WTC11 (cell line): ENCODE data around the gene ATP2A3. TPM values are rescaled to one million over a fixed set of nuclear protein-coding genes. Genes with fewer than 3 reads are reported as not detected.
A peak's percentile ranks its signal among the peaks of the same experiment; 100 is the strongest.

Source experiments
- ATAC-seq: fragments of 200-7000 bp; cut with Tn5 transposase; 2 replicates; pipeline ENCODE4 v1.10.0; 2021; ENCODE audit warnings: mild to moderate bottlenecking, moderate library complexity
- CTCF ChIA-PET: fragments of 300-600 bp; sonication (Branson Sonifier 250); formaldehyde crosslinking; loops from one replicate; lab custom pipeline; 2021; ENCODE audit warnings: antibody characterized with exemption; lab: Charles Lee
- POLR2A ChIA-PET: fragments of 350-600 bp; sonication (Branson Sonifier 250); formaldehyde crosslinking; loops from one replicate; lab custom pipeline; 2021; ENCODE audit warnings: antibody characterized with exemption; lab: Charles Lee
- DNase-seq: peaks from one replicate; pipeline ENCODE4 v3.0.0; 2021; ENCODE audit warnings: low spot score
- H3K27ac Mint-ChIP-seq: 2 replicates; pipeline ENCODE4 v1.8.0; 2021; ENCODE audit warnings: mixed read lengths
- H3K27me3 Mint-ChIP-seq: 2 replicates; pipeline ENCODE4 v1.8.0; 2021; ENCODE audit warnings: low read depth, mild to moderate bottlenecking, moderate library complexity, mixed read lengths
- H3K36me3 Mint-ChIP-seq: 2 replicates; pipeline ENCODE4 v1.8.0; 2021; ENCODE audit warnings: mixed read lengths
- H3K4me1 Mint-ChIP-seq: 2 replicates; pipeline ENCODE4 v1.8.0; 2022; ENCODE audit warnings: mixed read lengths
- H3K4me3 Mint-ChIP-seq: 2 replicates; pipeline ENCODE4 v1.8.0; 2021; ENCODE audit warnings: mild to moderate bottlenecking, moderate library complexity, mixed read lengths
- H3K9me3 Mint-ChIP-seq: 2 replicates; pipeline ENCODE4 v1.8.0; 2021; ENCODE audit warnings: mixed read lengths
- AFF4 ChIP-seq: sonication (generic); formaldehyde crosslinking; IDR thresholded peaks from 2 replicates; pipeline ENCODE4 v1.8.1; 2023; ENCODE audit warnings: mild to moderate bottlenecking, missing genetic modification reagents, borderline replicate concordance
- ATF6 ChIP-seq: sonication (generic); formaldehyde crosslinking; IDR thresholded peaks from 2 replicates; pipeline ENCODE4 v1.8.1; 2023; ENCODE audit warnings: mild to moderate bottlenecking, missing genetic modification reagents
- ELF4 ChIP-seq: sonication (generic); formaldehyde crosslinking; IDR thresholded peaks from 2 replicates; pipeline ENCODE4 v1.8.1; 2022; ENCODE audit warnings: low read depth, mild to moderate bottlenecking, moderate library complexity, missing genetic modification reagents
- FOXP1 ChIP-seq: sonication (generic); formaldehyde crosslinking; IDR thresholded peaks from 2 replicates; pipeline ENCODE4 v1.8.0; 2022; ENCODE audit warnings: missing genetic modification reagents, mild to moderate bottlenecking, moderate library complexity, borderline replicate concordance
- MYBL2 ChIP-seq: sonication (generic); formaldehyde crosslinking; IDR thresholded peaks from 2 replicates; pipeline ENCODE4 v1.8.1; 2023; ENCODE audit warnings: mild to moderate bottlenecking, moderate library complexity, missing genetic modification reagents
- NFE2L1 ChIP-seq: sonication (generic); formaldehyde crosslinking; IDR thresholded peaks from 2 replicates; pipeline ENCODE4 v1.8.1; 2023; ENCODE audit warnings: missing genetic modification reagents
- PRDM15 ChIP-seq: sonication (generic); formaldehyde crosslinking; IDR thresholded peaks from 2 replicates; pipeline ENCODE4 v1.8.0; 2022; ENCODE audit warnings: missing genetic modification reagents
- SMAD4 ChIP-seq: sonication (generic); formaldehyde crosslinking; IDR thresholded peaks from 2 replicates; pipeline ENCODE4 v1.8.0; 2022; ENCODE audit warnings: mild to moderate bottlenecking, missing genetic modification reagents
- ZBTB21 ChIP-seq: sonication (generic); formaldehyde crosslinking; IDR thresholded peaks from 2 replicates; pipeline ENCODE4 v1.8.1; 2023; ENCODE audit warnings: mild to moderate bottlenecking, missing genetic modification reagents, borderline replicate concordance
- ZNF416 ChIP-seq: fragments of 250-450 bp; sonication (Bioruptor Pico); IDR thresholded peaks from 2 replicates; pipeline ENCODE4 v1.9.0; 2021; ENCODE audit warnings: mild to moderate bottlenecking, inconsistent platforms
- ZNF423 ChIP-seq: fragments of 250-450 bp; sonication (Bioruptor Pico); IDR thresholded peaks from 2 replicates; pipeline ENCODE4 v2.1.2; 2022; ENCODE audit warnings: mild to moderate bottlenecking, moderate library complexity
- total RNA-seq: library from RNA; stranded (reverse); gene quantifications from 3 replicates; pipeline ENCODE4 v1.2.3, GENCODE V29; 2021
- TF ChIP-seq, protein P1 (sequence below): fragments of 250-450 bp; sonication (Bioruptor Pico); IDR thresholded peaks from 2 replicates; pipeline ENCODE4 v1.9.0; 2021; ENCODE audit warnings: mild to moderate bottlenecking
- TF ChIP-seq, protein P2 (sequence below): sonication (generic); formaldehyde crosslinking; IDR thresholded peaks from 2 replicates; pipeline ENCODE4 v1.8.0; 2022; ENCODE audit warnings: mild to moderate bottlenecking, missing genetic modification reagents
- TF ChIP-seq, protein P3 (sequence below): fragments of 200-600 bp; IDR thresholded peaks from 2 replicates; pipeline ENCODE4 v1.8.0; 2022; ENCODE audit warnings: antibody characterized with exemption
- TF ChIP-seq, protein P4 (sequence below): sonication (generic); formaldehyde crosslinking; IDR thresholded peaks from 2 replicates; pipeline ENCODE4 v1.8.1; 2022; ENCODE audit warnings: mild to moderate bottlenecking, moderate library complexity, missing genetic modification reagents
- TF ChIP-seq, protein P5 (sequence below): sonication (generic); formaldehyde crosslinking; IDR thresholded peaks from 2 replicates; pipeline ENCODE4 v1.8.1; 2023; ENCODE audit warnings: mild to moderate bottlenecking, moderate library complexity, missing genetic modification reagents

ATP2A3 gene
- total RNA-seq, 1 experiment from 2014 or later: 37.8 TPM

DNA sequence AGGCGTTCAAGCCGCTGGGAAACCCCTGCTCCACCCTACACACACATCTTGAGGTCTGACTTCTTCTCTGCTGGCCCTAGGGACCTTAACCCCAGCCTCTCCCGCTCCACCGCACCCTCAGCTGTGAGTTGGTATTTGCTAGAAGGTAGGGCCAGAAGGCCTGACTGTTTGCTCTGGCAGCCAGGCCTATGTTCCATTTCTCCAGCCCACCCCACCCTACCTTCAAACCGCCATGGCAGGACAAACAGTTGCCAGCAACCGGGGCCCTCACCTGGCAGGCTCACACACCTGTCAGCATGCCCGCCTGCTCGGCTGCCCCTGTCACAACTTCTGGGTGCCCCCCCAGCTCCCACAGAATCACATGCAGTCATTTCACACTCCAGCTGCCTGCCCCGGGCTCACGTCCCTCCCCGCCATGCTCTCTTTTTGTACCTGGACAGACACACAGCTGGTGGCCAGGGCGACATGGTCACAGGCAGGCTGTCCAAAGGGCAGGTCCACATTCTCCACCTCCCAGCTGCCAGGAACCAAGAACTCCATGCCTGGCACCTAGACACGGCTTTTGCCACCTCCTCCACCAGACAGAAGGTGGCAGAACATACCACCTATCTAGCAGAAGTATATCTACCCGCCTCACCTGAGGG lies 2.6 kb upstream of the ATP2A3 start (continued):
- TF ChIP-seq, protein P1, sequence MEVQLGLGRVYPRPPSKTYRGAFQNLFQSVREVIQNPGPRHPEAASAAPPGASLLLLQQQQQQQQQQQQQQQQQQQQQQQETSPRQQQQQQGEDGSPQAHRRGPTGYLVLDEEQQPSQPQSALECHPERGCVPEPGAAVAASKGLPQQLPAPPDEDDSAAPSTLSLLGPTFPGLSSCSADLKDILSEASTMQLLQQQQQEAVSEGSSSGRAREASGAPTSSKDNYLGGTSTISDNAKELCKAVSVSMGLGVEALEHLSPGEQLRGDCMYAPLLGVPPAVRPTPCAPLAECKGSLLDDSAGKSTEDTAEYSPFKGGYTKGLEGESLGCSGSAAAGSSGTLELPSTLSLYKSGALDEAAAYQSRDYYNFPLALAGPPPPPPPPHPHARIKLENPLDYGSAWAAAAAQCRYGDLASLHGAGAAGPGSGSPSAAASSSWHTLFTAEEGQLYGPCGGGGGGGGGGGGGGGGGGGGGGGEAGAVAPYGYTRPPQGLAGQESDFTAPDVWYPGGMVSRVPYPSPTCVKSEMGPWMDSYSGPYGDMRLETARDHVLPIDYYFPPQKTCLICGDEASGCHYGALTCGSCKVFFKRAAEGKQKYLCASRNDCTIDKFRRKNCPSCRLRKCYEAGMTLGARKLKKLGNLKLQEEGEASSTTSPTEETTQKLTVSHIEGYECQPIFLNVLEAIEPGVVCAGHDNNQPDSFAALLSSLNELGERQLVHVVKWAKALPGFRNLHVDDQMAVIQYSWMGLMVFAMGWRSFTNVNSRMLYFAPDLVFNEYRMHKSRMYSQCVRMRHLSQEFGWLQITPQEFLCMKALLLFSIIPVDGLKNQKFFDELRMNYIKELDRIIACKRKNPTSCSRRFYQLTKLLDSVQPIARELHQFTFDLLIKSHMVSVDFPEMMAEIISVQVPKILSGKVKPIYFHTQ: no peak
- TF ChIP-seq ZBTB21 (CRISPR knock-in tag): no peak
- TF ChIP-seq ZNF423 (CRISPR knock-in tag): no peak
- TF ChIP-seq PRDM15 (CRISPR knock-in tag): no peak

- H3K4me3 Mint-ChIP-seq: peak overlapping the region; percentile 79
- peaks cover 32% of the 10 kb centered on the region for H3K4me1 Mint-ChIP-seq
- POLR2A ChIA-PET: interaction anchor here (0.6 to 1.9 kb wide), 10 partner anchors 9 to 893 kb away, joined by 3 to 5 read pairs (median 4); partner anchors contain the start of gene NCBP3
- H3K9me3 Mint-ChIP-seq: no peaks in the 10 kb centered on the region
- peak; percentile 85 for ATAC-seq
- peak overlapping the region; percentile 92; the same call in 1 of the 2 replicates for H3K27ac Mint-ChIP-seq
- H3K27me3 Mint-ChIP-seq: peaks cover 12% of the 10 kb centered on the region
- DNase-seq: peak; percentile 78
- CTCF ChIA-PET: interaction anchor here (0.6 to 3.6 kb wide), 22 partner anchors 9 to 235 kb away, joined by 3 to 39 read pairs (median 6); partner anchors contain the start of gene NCBP3
- H3K36me3 Mint-ChIP-seq: no peaks in the 10 kb centered on the region
- TF ChIP-seq, protein P2, sequence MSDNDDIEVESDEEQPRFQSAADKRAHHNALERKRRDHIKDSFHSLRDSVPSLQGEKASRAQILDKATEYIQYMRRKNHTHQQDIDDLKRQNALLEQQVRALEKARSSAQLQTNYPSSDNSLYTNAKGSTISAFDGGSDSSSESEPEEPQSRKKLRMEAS (CRISPR knock-in tag): peak; percentile 40; the same call in 1 of the 2 replicates
- TF ChIP-seq, protein P3, sequence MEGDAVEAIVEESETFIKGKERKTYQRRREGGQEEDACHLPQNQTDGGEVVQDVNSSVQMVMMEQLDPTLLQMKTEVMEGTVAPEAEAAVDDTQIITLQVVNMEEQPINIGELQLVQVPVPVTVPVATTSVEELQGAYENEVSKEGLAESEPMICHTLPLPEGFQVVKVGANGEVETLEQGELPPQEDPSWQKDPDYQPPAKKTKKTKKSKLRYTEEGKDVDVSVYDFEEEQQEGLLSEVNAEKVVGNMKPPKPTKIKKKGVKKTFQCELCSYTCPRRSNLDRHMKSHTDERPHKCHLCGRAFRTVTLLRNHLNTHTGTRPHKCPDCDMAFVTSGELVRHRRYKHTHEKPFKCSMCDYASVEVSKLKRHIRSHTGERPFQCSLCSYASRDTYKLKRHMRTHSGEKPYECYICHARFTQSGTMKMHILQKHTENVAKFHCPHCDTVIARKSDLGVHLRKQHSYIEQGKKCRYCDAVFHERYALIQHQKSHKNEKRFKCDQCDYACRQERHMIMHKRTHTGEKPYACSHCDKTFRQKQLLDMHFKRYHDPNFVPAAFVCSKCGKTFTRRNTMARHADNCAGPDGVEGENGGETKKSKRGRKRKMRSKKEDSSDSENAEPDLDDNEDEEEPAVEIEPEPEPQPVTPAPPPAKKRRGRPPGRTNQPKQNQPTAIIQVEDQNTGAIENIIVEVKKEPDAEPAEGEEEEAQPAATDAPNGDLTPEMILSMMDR: no peak
- no peak for TF ChIP-seq AFF4
- no peak for TF ChIP-seq FOXP1 (CRISPR knock-in tag)
- TF ChIP-seq ELF4: no peak
- TF ChIP-seq SMAD4 (CRISPR knock-in tag): no peak
- TF ChIP-seq, protein P4, sequence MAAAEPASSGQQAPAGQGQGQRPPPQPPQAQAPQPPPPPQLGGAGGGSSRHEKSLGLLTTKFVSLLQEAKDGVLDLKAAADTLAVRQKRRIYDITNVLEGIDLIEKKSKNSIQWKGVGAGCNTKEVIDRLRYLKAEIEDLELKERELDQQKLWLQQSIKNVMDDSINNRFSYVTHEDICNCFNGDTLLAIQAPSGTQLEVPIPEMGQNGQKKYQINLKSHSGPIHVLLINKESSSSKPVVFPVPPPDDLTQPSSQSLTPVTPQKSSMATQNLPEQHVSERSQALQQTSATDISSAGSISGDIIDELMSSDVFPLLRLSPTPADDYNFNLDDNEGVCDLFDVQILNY (CRISPR knock-in tag): no peak
- TF ChIP-seq NFE2L1 (CRISPR knock-in tag): no peak
- TF ChIP-seq, protein P5, sequence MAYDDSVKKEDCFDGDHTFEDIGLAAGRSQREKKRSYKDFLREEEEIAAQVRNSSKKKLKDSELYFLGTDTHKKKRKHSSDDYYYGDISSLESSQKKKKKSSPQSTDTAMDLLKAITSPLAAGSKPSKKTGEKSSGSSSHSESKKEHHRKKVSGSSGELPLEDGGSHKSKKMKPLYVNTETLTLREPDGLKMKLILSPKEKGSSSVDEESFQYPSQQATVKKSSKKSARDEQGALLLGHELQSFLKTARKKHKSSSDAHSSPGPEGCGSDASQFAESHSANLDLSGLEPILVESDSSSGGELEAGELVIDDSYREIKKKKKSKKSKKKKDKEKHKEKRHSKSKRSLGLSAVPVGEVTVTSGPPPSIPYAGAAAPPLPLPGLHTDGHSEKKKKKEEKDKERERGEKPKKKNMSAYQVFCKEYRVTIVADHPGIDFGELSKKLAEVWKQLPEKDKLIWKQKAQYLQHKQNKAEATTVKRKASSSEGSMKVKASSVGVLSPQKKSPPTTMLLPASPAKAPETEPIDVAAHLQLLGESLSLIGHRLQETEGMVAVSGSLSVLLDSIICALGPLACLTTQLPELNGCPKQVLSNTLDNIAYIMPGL (CRISPR knock-in tag): no peak
- TF ChIP-seq ZNF416 (CRISPR knock-in tag): no peak
- TF ChIP-seq MYBL2: no peak
- TF ChIP-seq ATF6 (CRISPR knock-in tag): no peak
Observed at GRCh38 chr17:3965118-3965800, 1.0 kb upstream of the ATP2A3 start.
